Glomerular endothelial cell (primary cell): Measurements from ENCODE around the gene GRM5. TPM values are rescaled to one million over a fixed set of nuclear protein-coding genes. Genes with fewer than 3 reads are reported as not detected.
A peak's percentile ranks its signal among the peaks of the same experiment; 100 is the strongest.

Source experiments
- DNase-seq: peaks from one replicate; pipeline ENCODE4 v3.0.0-alpha.2; 2011; ENCODE audit warnings: low read depth, low spot score; ENCODE audit errors: extremely low read depth
- total RNA-seq: library from RNA; depleted of rRNA; stranded (reverse); fragments of >200 nt; gene quantifications from 2 replicates; pipeline ENCODE4 v1.2.3, GENCODE V29; 2015

The GRM5 gene
- total RNA-seq, 1 donor from 2014 or later: 0.47 TPM

- DNase-seq: no peak
These were observed 439.6 kb downstream of the GRM5 start for GRCh38 chr11:88626216-88626615.

- no peak for DNase-seq
These were observed 442.3 kb downstream of the GRM5 start for GRCh38 chr11:88623531-88623930.

- DNase-seq: no peak
These were observed 445.1 kb downstream of the GRM5 start for GRCh38 chr11:88620568-88621130.

GRCh38 chr11:88619656-88620385 lies 446.0 kb downstream of the GRM5 start:
- no peak for DNase-seq

GRCh38 chr11:88619071-88619425 lies 446.7 kb downstream of the GRM5 start:
- DNase-seq: no peak

GRCh38 chr11:88618327-88619070 lies 447.3 kb downstream of the GRM5 start:
- no peak for DNase-seq

- no peak for DNase-seq
These were observed 448.6 kb downstream of the GRM5 start for GRCh38 chr11:88617226-88617625.

GRCh38 chr11:88604260-88604659 lies 461.5 kb downstream of the GRM5 start:
- DNase-seq: no peak

- no peak for DNase-seq
These were observed 462.5 kb downstream of the GRM5 start for GRCh38 chr11:88603091-88603867.

GRCh38 chr11:88597387-88597786 lies 468.4 kb downstream of the GRM5 start:
- no peak for DNase-seq

GRCh38 chr11:88596786-88597185 lies 469.0 kb downstream of the GRM5 start:
- DNase-seq: no peak

GRCh38 chr11:88594274-88594950 lies 471.4 kb downstream of the GRM5 start:
- no peak for DNase-seq

GRCh38 chr11:88590361-88590760 lies 475.4 kb downstream of the GRM5 start:
- no peak for DNase-seq

- DNase-seq: no peak
These were observed 482.5 kb downstream of the GRM5 start for GRCh38 chr11:88583251-88583650.

GRCh38 chr11:88579466-88579865 lies 486.3 kb downstream of the GRM5 start:
- DNase-seq: no peak

- DNase-seq: no peak
These were observed 489.0 kb downstream of the GRM5 start for GRCh38 chr11:88576741-88577140.

- no peak for DNase-seq
These were observed 489.9 kb downstream of the GRM5 start for GRCh38 chr11:88575916-88576315.

GRCh38 chr11:88569342-88569741 lies 496.4 kb downstream of the GRM5 start:
- DNase-seq: no peak

- DNase-seq: no peak
These were observed 510.0 kb downstream of the GRM5 start for GRCh38 chr11:88555829-88556202.

GRCh38 chr11:88555018-88555828 lies 510.6 kb downstream of the GRM5 start:
- peak; percentile 100 for DNase-seq
